GM20000 (cell line): ENCODE results near the gene FAM81B.
"Not testable (repeated sequence)": the region's sequence is repeated elsewhere in the genome, so short reads cannot be mapped to it uniquely, and the experiment has no call there.

Experiments used
- DNase-seq: peaks from one replicate; pipeline ENCODE4 v3.0.0; 2012; ENCODE audit warnings: low spot score
- TF ChIP-seq, protein P1 (sequence below): IDR thresholded peaks from 2 replicates; pipeline ENCODE4 v1.5.1; 2012; ENCODE audit warnings: mild to moderate bottlenecking, control low read depth; ENCODE audit errors: extremely low read depth, missing control alignments

Gene FAM81B

DNA sequence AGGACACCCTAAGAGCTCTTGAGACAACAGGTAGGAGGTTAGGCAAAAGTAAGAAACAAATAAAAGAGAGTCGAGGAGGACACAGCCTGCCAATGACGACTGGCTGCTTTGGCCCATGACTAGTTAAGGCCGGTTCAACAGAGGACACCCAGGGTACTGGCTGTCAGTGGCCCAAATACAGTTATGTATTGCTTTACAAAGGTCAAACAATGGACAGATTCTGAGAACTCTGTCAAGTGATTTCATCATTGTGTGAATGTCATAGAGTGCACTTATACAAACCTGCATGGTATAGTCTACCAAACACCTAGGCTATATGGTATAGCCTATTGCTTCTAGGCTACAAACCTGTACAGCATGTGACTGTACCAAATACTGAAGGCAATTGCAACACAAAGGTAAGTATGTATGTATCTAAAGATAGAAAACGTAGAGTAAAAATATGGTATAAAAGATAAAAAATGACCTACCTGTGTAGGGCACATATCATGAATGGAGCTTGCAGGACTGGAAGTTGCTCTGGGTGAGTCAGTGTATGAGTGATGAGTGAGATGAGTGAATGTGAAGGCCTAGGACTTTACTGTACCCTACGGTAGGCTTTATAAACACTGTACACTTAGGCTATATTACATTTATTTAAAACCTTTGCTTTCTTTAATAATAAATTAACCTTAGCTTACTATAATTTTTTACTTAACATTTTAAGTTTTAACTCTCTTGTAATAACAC lies 6.5 kb upstream of the FAM81B start:
- TF ChIP-seq, protein P1, sequence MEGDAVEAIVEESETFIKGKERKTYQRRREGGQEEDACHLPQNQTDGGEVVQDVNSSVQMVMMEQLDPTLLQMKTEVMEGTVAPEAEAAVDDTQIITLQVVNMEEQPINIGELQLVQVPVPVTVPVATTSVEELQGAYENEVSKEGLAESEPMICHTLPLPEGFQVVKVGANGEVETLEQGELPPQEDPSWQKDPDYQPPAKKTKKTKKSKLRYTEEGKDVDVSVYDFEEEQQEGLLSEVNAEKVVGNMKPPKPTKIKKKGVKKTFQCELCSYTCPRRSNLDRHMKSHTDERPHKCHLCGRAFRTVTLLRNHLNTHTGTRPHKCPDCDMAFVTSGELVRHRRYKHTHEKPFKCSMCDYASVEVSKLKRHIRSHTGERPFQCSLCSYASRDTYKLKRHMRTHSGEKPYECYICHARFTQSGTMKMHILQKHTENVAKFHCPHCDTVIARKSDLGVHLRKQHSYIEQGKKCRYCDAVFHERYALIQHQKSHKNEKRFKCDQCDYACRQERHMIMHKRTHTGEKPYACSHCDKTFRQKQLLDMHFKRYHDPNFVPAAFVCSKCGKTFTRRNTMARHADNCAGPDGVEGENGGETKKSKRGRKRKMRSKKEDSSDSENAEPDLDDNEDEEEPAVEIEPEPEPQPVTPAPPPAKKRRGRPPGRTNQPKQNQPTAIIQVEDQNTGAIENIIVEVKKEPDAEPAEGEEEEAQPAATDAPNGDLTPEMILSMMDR = no peak
- no peak for DNase-seq

DNA sequence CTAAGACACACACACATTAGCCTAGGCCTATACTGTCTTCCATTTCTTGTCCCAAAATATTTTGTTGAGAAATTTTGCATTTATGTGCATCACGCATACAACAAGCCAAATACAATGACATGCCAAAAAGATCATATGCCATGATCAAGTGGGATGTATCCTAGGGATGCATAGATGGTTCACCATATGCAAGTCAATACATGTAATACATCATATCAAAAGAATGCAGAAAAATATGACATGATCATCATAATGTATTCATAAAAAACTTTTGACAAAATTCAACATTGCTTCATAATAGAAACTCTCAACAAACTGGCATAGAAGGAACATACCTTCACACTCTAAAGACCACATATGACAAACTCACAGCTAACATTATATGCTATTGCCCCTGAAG lies 5.8 kb upstream of the FAM81B start:
- TF ChIP-seq, protein P1 = no peak
- no peak for DNase-seq

DNA sequence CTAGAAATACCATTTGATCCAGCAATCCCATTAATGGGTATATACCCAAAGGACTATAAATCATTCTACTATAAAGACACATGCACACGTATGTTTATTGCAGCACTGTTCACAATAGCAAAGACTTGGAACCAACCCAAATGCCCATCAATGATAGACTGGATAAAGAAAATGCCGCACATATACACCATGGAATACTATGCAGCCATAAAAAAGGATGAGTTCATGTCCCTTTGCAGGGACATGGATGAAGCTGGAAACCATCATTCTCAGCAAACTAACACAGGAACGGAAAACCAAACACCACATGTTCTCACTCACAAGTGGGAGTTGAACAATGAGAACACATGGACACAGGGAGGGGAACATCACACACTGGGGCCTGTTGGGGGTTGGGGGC lies 799 bp downstream of the FAM81B start:
- not testable (repeated sequence) for DNase-seq

DNA sequence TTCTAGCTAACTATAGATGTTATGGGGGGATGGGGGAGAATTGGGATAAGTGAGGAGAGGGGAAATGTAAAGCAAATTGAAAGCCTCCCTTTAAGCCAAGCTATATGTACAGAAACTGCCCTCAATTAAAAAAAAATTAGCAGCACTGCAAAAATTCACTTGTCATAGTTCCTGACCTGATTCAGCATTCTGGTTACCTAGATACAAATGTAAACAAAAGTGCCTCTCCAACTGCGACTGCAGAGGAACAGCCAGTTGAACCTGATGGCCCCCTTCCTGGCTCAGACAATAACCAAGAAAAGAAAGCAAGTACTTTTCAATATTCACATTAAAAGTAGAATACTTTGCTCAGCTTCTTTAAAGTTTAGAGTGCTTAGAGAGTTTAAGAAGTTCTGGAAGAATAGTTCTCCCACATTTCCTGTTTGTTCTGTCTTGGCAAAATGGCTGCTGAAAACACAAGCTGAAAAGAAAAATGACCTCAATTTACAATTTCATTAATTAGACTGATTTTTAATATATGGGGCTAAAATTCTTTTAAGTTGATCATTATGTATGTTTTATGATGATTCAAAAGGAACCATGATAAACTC lies 1.5 kb downstream of the FAM81B start:
- TF ChIP-seq, protein P1 = no peak
- no peak for DNase-seq

DNA sequence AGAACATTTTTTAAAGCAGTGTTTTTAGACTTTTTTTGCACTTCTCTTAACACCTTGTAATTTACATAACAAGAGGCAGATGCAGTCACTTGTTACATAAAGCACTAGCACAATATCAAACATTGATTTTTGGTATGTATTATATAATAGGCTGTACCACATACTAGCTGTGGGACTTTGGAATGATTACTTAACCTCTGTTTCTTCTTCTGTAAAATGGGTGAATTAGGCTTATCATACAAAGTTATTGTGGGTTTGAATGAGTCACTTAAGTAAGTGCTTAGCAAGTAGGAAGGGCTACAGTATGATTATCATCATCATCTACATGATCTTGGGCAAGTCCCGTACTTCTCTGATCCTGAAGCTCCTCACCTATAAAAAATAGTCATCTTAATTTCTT lies 2.1 kb downstream of the FAM81B start:
- no peak for DNase-seq
- TF ChIP-seq, protein P1 = no peak

DNA sequence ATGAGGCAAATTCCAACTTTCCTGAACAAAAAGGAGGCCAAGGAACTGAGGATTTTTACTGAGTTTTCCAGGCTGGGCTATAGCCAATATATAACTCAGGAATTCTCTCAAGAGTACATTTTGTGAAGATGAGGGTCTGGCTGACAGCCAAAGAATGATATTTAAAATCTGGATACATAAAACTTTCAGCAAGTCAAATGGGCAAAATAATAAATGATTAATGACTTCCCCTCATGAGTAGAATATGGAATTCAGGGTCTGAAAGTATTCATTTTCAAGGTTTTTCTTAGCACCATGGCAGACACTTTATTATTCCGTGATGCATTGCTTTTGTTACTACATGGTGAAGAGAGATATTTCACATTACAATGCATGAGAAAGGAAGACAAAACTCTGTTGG lies 7.8 kb downstream of the FAM81B start:
- TF ChIP-seq, protein P1 = no peak

DNA sequence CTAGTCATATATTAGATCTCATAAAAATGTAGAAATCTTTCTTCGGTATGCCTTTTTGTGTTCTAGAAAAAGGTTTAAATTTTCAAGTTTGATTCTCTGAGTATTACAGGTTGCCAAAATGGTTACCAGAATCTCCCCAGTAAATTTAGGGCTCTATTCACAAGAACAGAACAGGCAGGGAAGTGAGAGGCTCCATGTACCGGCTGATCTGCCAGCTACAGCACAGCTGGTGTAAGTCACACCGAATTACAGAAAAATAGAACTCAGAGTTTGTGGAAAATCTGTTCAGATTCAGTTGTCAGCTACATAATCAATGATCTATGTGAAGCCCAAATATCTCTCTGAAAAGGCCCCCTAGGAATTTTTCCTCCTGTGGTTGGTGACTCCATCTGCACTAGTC lies 10.5 kb downstream of the FAM81B start:
- DNase-seq = no peak
- TF ChIP-seq, protein P1 = no peak

More for the DNA sequence above, 7.8 kb downstream of the FAM81B start:
- no peak for DNase-seq

DNA sequence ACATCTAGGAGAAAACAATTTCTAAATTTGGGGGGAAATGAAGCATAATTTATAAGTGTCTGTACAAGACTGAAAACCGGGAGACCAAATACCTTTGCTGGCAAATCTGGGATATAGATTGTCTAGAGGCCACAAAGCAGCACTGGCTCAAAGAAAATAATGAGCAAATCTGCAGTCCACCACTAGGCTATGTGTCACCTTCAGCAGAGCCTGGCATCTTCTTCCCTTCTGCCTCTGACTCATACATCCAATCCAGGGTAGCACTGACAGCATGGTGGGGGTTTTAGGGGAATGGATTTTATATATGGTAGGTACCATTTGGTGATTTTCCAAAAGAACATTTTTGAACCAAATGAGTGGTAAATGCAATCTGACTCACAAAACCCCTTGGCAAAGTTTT lies 12.8 kb downstream of the FAM81B start:
- TF ChIP-seq, protein P1 = no peak
- DNase-seq = no peak
